OCI-LY1 (cell line): ENCODE data around the gene TRPC1.
"Not testable (repeated sequence)": the region's sequence is repeated elsewhere in the genome, so short reads cannot be mapped to it uniquely, and the experiment has no call there.

Experiments used
- H2AFZ ChIP-seq: fragments of 200-600 bp; sonication (generic), shearing (Covaris generic); 2 replicates; pipeline ENCODE4 v1.6.0; 2014; ENCODE audit warnings: antibody characterized with exemption, mild to moderate bottlenecking, low read length
- H3F3A ChIP-seq: fragments of 200-600 bp; sonication (generic), shearing (Covaris generic); 2 replicates; pipeline ENCODE4 v1.6.0; 2014; ENCODE audit warnings: mild to moderate bottlenecking, antibody characterized with exemption, low read length, moderate library complexity; ENCODE audit not compliant: insufficient read depth
- H3K27ac ChIP-seq: fragments of 200-600 bp; sonication (generic); 2 replicates; pipeline ENCODE4 v1.5.1; 2014; ENCODE audit warnings: low read length, mixed run types, mild to moderate bottlenecking, low read depth; ENCODE audit not compliant: poor library complexity, severe bottlenecking
- H3K27me3 ChIP-seq: fragments of 200-600 bp; sonication (generic); 2 replicates; pipeline ENCODE4 v1.6.0; 2014; ENCODE audit warnings: antibody characterized with exemption, mild to moderate bottlenecking, low read length, moderate library complexity; ENCODE audit not compliant: insufficient read depth
- H3K36me3 ChIP-seq: fragments of 200-600 bp; sonication (generic); 2 replicates; pipeline ENCODE4 v1.6.1; 2014; ENCODE audit warnings: mild to moderate bottlenecking, antibody characterized with exemption, low read length, moderate library complexity, mixed read lengths; ENCODE audit not compliant: insufficient read depth
- H3K4me1 ChIP-seq: fragments of 200-600 bp; sonication (generic); 2 replicates; pipeline ENCODE4 v1.5.1; 2014; ENCODE audit warnings: mild to moderate bottlenecking, low read length, moderate library complexity; ENCODE audit not compliant: insufficient read depth, severe bottlenecking
- H3K4me2 ChIP-seq: fragments of 200-600 bp; sonication (generic), shearing (Covaris generic); 2 replicates; pipeline ENCODE4 v1.6.1; 2014; ENCODE audit warnings: low read length
- H3K4me3 ChIP-seq: fragments of 200-600 bp; sonication (generic); 2 replicates; pipeline ENCODE4 v1.5.1; 2014; ENCODE audit warnings: low read length, low read depth, mild to moderate bottlenecking, mixed read lengths; ENCODE audit not compliant: poor library complexity, severe bottlenecking
- H3K79me2 ChIP-seq: fragments of 200-600 bp; shearing (Covaris generic); 2 replicates; pipeline ENCODE4 v1.6.1; 2016; ENCODE audit warnings: mixed run types, low read length, mixed read lengths; ENCODE audit not compliant: insufficient read depth
- H3K9ac ChIP-seq: fragments of 200-600 bp; sonication (generic), shearing (Covaris generic); 2 replicates; pipeline ENCODE4 v1.6.1; 2014; ENCODE audit warnings: mild to moderate bottlenecking, low read length, mixed read lengths
- H3K9me2 ChIP-seq: fragments of 200-600 bp; sonication (generic), shearing (Covaris generic); 2 replicates; pipeline ENCODE4 v1.6.1; 2014; ENCODE audit warnings: low read depth, mild to moderate bottlenecking, low read length, mixed read lengths
- H3K9me3 ChIP-seq: fragments of 200-600 bp; shearing (Covaris generic); 2 replicates; pipeline ENCODE4 v1.6.1; 2014; ENCODE audit warnings: low read length, mixed read lengths
- H4K20me1 ChIP-seq: fragments of 200-600 bp; sonication (generic), shearing (Covaris generic); 2 replicates; pipeline ENCODE4 v1.6.0; 2016; ENCODE audit warnings: mild to moderate bottlenecking, low read length; ENCODE audit not compliant: insufficient read depth
- EZH2 ChIP-seq: fragments of 200-600 bp; sonication (generic), shearing (Covaris generic); IDR thresholded peaks from 2 replicates; pipeline ENCODE4 v1.8.0; 2017; ENCODE audit warnings: borderline replicate concordance, mixed run types, mild to moderate bottlenecking, antibody characterized with exemption, low read length, moderate library complexity, mixed read lengths
- TF ChIP-seq, protein P1 (sequence below): fragments of 200-600 bp; sonication (generic), shearing (Covaris generic); IDR thresholded peaks from 2 replicates; pipeline ENCODE4 v1.5.1; 2017; ENCODE audit warnings: mild to moderate bottlenecking, antibody characterized with exemption, low read length, moderate library complexity, mixed read lengths

The TRPC1 gene

GRCh38 chr3:142738396-142738795 lies 14.6 kb downstream of the TRPC1 start:
- Histone ChIP-seq H3K4me1 (no peaks in the 10 kb centered on the region), H3F3A (no peaks in the 10 kb centered on the region), H3K36me3 (no peaks in the 10 kb centered on the region), H4K20me1 (no peaks in the 10 kb centered on the region), H2AFZ (no peak overlapping the region), H3K9ac (no peak overlapping the region), H3K4me2 (no peak overlapping the region), H3K79me2 (no peaks in the 10 kb centered on the region), H3K27me3 (no peaks in the 10 kb centered on the region; the same call in 1 of the 2 replicates), H3K27ac (no peak overlapping the region), H3K4me3 (no peak overlapping the region), H3K9me3 (no peaks in the 10 kb centered on the region), H3K9me2 (no peaks in the 10 kb centered on the region)
- TF ChIP-seq EZH2: no peak
- TF ChIP-seq, protein P1, sequence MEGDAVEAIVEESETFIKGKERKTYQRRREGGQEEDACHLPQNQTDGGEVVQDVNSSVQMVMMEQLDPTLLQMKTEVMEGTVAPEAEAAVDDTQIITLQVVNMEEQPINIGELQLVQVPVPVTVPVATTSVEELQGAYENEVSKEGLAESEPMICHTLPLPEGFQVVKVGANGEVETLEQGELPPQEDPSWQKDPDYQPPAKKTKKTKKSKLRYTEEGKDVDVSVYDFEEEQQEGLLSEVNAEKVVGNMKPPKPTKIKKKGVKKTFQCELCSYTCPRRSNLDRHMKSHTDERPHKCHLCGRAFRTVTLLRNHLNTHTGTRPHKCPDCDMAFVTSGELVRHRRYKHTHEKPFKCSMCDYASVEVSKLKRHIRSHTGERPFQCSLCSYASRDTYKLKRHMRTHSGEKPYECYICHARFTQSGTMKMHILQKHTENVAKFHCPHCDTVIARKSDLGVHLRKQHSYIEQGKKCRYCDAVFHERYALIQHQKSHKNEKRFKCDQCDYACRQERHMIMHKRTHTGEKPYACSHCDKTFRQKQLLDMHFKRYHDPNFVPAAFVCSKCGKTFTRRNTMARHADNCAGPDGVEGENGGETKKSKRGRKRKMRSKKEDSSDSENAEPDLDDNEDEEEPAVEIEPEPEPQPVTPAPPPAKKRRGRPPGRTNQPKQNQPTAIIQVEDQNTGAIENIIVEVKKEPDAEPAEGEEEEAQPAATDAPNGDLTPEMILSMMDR: no peak

- H3K4me1 ChIP-seq: no peaks in the 10 kb centered on the region
- H3K27ac ChIP-seq: no peak overlapping the region
- H3K9me3 ChIP-seq: no peaks in the 10 kb centered on the region
- TF ChIP-seq EZH2: no peak
- TF ChIP-seq, protein P1: no peak
- no peaks in the 10 kb centered on the region for H4K20me1 ChIP-seq
- H3K27me3 ChIP-seq: no peaks in the 10 kb centered on the region
- no peaks in the 10 kb centered on the region; the same call in 1 of the 2 replicates for H3K9me2 ChIP-seq
- H3K9ac ChIP-seq: no peak overlapping the region
- H3K79me2 ChIP-seq: no peaks in the 10 kb centered on the region
- H3K4me2 ChIP-seq: no peak overlapping the region
- no peaks in the 10 kb centered on the region for H3F3A ChIP-seq
- H3K4me3 ChIP-seq: no peak overlapping the region
- H2AFZ ChIP-seq: no peak overlapping the region
- H3K36me3 ChIP-seq: no peaks in the 10 kb centered on the region
These were observed 22.8 kb downstream of the TRPC1 start for GRCh38 chr3:142746646-142747045.

DNA sequence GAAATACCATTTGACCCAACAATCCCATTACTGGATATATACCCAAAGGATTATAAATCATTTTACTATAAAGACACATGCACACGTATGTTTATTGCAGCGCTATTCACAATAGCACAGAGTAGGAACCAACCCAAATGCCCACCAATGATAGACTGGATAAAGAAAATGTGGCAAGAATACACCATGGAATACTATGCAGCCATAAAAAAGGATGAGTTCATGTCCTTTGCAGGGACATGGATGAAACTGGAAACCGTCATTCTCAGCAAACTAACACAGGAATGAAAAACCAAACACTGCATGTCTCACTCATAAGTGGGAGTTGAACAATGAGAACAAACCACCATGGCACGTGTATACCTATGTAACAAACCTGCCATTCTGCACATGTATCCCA lies 26.7 kb downstream of the TRPC1 start:
- not testable (repeated sequence) for H3K9me3 ChIP-seq, H3K79me2 ChIP-seq, H3K27ac ChIP-seq, H3K9me2 ChIP-seq, H4K20me1 ChIP-seq, H3K9ac ChIP-seq, H3F3A ChIP-seq, H3K4me2 ChIP-seq, H3K4me1 ChIP-seq, H3K4me3 ChIP-seq, H3K27me3 ChIP-seq, H3K36me3 ChIP-seq, H2AFZ ChIP-seq

GRCh38 chr3:142752605-142753004 lies 28.8 kb downstream of the TRPC1 start:
- H3K9me3 ChIP-seq, H3K9me2 ChIP-seq, H3K4me1 ChIP-seq, H3K4me2 ChIP-seq, H4K20me1 ChIP-seq, H2AFZ ChIP-seq, H3K4me3 ChIP-seq, H3F3A ChIP-seq, H3K27me3 ChIP-seq, H3K9ac ChIP-seq, H3K36me3 ChIP-seq, H3K27ac ChIP-seq, H3K79me2 ChIP-seq: not testable (repeated sequence)
